CD14-positive monocyte (primary cell): ENCODE results near the gene PTK7. TPM values are rescaled to one million over a fixed set of nuclear protein-coding genes. Genes with fewer than 3 reads are reported as not detected.

Experiments used
- DNase-seq, 3 donors: peaks; one replicate each; pipeline ENCODE4 v3.0.0-alpha.2; 2011 to 2022
- H2AFZ ChIP-seq: 2 replicates; pipeline ENCODE4 v1.6.0; 2012; ENCODE audit warnings: mild to moderate bottlenecking, low read depth, low read length, inconsistent platforms; ENCODE audit not compliant: insufficient read depth, poor library complexity, severe bottlenecking
- H3K27ac ChIP-seq, 2 donors: 1 replicate in 1 of 2; 2 replicates in 1 of 2; pipeline ENCODE4 v1.5.1; 2012 to 2013; ENCODE audit warnings: low read length in 2 of 2, control low read depth in 1 of 2, inconsistent platforms in 1 of 2, low read depth in 1 of 2, mild to moderate bottlenecking in 1 of 2
- H3K27me3 ChIP-seq, 2 donors: one replicate each; pipeline versions ENCODE4 v1.6.0 to v1.6.1; 2011 to 2013; ENCODE audit warnings: low read length in 2 of 2; ENCODE audit not compliant: control insufficient read depth in 2 of 2, insufficient read depth in 2 of 2
- H3K36me3 ChIP-seq, 2 donors: replicated peaks in 1 of 2; 1 replicate in 1 of 2; 2 replicates in 1 of 2; pipeline versions ENCODE4 v1.5.1 to v1.6.1; 2012 to 2013; ENCODE audit warnings: low read length in 2 of 2, control low read depth in 1 of 2, inconsistent platforms in 1 of 2, mild to moderate bottlenecking in 1 of 2; ENCODE audit not compliant: insufficient read depth in 2 of 2, control insufficient read depth in 1 of 2
- H3K4me1 ChIP-seq, 2 donors: 1 replicate in 1 of 2; 2 replicates in 1 of 2; pipeline versions ENCODE4 v1.5.1 to v1.6.1; 2012 to 2013; ENCODE audit warnings: low read length in 2 of 2, control low read depth in 1 of 2, inconsistent platforms in 1 of 2, mild to moderate bottlenecking in 1 of 2, moderate library complexity in 1 of 2; ENCODE audit not compliant: insufficient read depth in 2 of 2, control insufficient read depth in 1 of 2
- H3K4me2 ChIP-seq: replicated peaks from 2 replicates; pipeline ENCODE3; 2012; ENCODE audit warnings: low read length, moderate library complexity, mild to moderate bottlenecking; ENCODE audit not compliant: poor library complexity, severe bottlenecking; ENCODE audit errors: extremely low read depth
- H3K4me3 ChIP-seq, 3 experiments: fragments of 200-600 bp in 1 of 3; sonication (generic) in 1 of 3; replicated peaks in 1 of 3; 1 replicate in 2 of 3; 2 replicates in 1 of 3; pipeline ENCODE4 v1.5.1; 2011 to 2013; ENCODE audit warnings: low read length in 3 of 3, mild to moderate bottlenecking in 3 of 3, control low read depth in 2 of 3, low read depth in 2 of 3, inconsistent platforms in 1 of 3, moderate library complexity in 1 of 3
- H3K79me2 ChIP-seq: 2 replicates; pipeline ENCODE4 v1.6.0; 2012; ENCODE audit warnings: mild to moderate bottlenecking, control low read depth, inconsistent platforms, low read length, moderate library complexity; ENCODE audit not compliant: insufficient read depth
- H3K9ac ChIP-seq: 2 replicates; pipeline ENCODE4 v1.6.0; 2017; ENCODE audit warnings: low read length, mild to moderate bottlenecking; ENCODE audit not compliant: insufficient read depth, poor library complexity, severe bottlenecking
- H3K9me3 ChIP-seq, 2 donors: replicated peaks in 1 of 2; 1 replicate in 1 of 2; 2 replicates in 1 of 2; pipeline versions ENCODE4 v1.5.1 to v1.6.1; 2012 to 2013; ENCODE audit warnings: low read length in 2 of 2, control low read depth in 1 of 2; ENCODE audit not compliant: control insufficient read depth in 1 of 2, insufficient read depth in 1 of 2
- H4K20me1 ChIP-seq: 2 replicates; pipeline ENCODE4 v1.6.0; 2012; ENCODE audit warnings: mild to moderate bottlenecking, low read length, control low read depth, moderate library complexity; ENCODE audit not compliant: insufficient read depth
- H3K27ac Mint-ChIP-seq, 7 donors: one replicate each; pipeline ENCODE4 v1.8.0; 2020; ENCODE audit warnings: mild to moderate bottlenecking in 7 of 7, mixed read lengths in 7 of 7, moderate library complexity in 6 of 7, inconsistent platforms in 2 of 7
- H3K27me3 Mint-ChIP-seq, 3 donors: one replicate each; pipeline ENCODE4 v1.8.0; 2021 to 2022; ENCODE audit warnings: low read depth in 3 of 3, mild to moderate bottlenecking in 3 of 3, mixed read lengths in 3 of 3, moderate library complexity in 3 of 3, inconsistent platforms in 1 of 3
- H3K36me3 Mint-ChIP-seq, 2 donors: one replicate each; pipeline ENCODE4 v1.8.0; 2020; ENCODE audit warnings: mixed read lengths in 2 of 2, inconsistent platforms in 1 of 2, mild to moderate bottlenecking in 1 of 2
- H3K4me1 Mint-ChIP-seq: one replicate; pipeline ENCODE4 v1.8.0; 2020; ENCODE audit warnings: mild to moderate bottlenecking, mixed read lengths
- H3K4me3 Mint-ChIP-seq, 2 donors: one replicate each; pipeline ENCODE4 v1.8.0; 2020; ENCODE audit warnings: mild to moderate bottlenecking in 2 of 2, mixed read lengths in 2 of 2, moderate library complexity in 1 of 2
- H3K9me3 Mint-ChIP-seq, 7 donors: one replicate each; pipeline ENCODE4 v1.8.0; 2020 to 2022; ENCODE audit warnings: mixed read lengths in 7 of 7, mild to moderate bottlenecking in 6 of 7, moderate library complexity in 6 of 7, inconsistent platforms in 2 of 7
- CTCF ChIP-seq: fragments of 200-600 bp; IDR thresholded peaks from one replicate; pipeline ENCODE4 v1.8.0; 2022; ENCODE audit warnings: antibody characterized with exemption, mild to moderate bottlenecking
- WGBS: methylation state at CpG from one replicate; pipeline ENCODE4 v1.1.5; 2013; ENCODE audit warnings: missing lambda C conversion rate; ENCODE audit not compliant: insufficient coverage; 5-methylcytosine and 5-hydroxymethylcytosine counted together
- intact Hi-C, 2 donors: fragments of 100-400 bp; cut with micrococcal nuclease; formaldehyde crosslinking; loops; one replicate each; pipeline versions ENCODE4 v1.15.0 to v1.15.1; 2023
- polyA plus RNA-seq, 3 donors: library from polyadenylated mRNA; depleted of rRNA in 1 of 3; unstranded in 2 of 3; stranded (reverse) in 1 of 3; fragments of 300-500 nt in 2 of 3; fragments of >200 nt in 1 of 3; fragmentation: Illumina TruSeq in 2 of 3; gene quantifications; 1 replicate in 2 of 3; 2 replicates in 1 of 3; pipeline ENCODE4 v1.2.3, GENCODE V29; 2012 to 2021

Gene PTK7
- polyA plus RNA-seq, 3 donors, result 0.19 TPM; not detected in 2

- Mint-ChIP-seq H3K4me1 (peaks cover 15% of the 10 kb centered on the region), H3K9me3 (peaks cover 0 to 3% (median 0%) of the 10 kb centered on the region in 7 donors), H3K4me3 (peak overlapping the region; percentile 72 to 91), H3K27ac (no peak overlapping the region), H3K36me3 (peaks cover 10 to 11% of the 10 kb centered on the region in 2 donors), H3K27me3 (peaks cover 24 to 32% (median 32%) of the 10 kb centered on the region in 3 donors)
- no peaks in the 10 kb centered on the region for H3K9me3 ChIP-seq
- no peak for DNase-seq
- H2AFZ ChIP-seq, result peak overlapping the region; percentile 79
- no peak overlapping the region for H3K27ac ChIP-seq
- H3K36me3 ChIP-seq, result no peaks in the 10 kb centered on the region
- TF ChIP-seq CTCF, result no peak
- peaks cover 13 to 17% of the 10 kb centered on the region in 2 donors for H3K4me1 ChIP-seq
- no peaks in the 10 kb centered on the region for H3K79me2 ChIP-seq
- H3K9ac ChIP-seq, result no peak overlapping the region
- peak overlapping the region in 2 of 3 experiments; percentile 29 to 77 for H3K4me3 ChIP-seq
- no peaks in the 10 kb centered on the region for H4K20me1 ChIP-seq
- peaks cover 2 to 18% of the 10 kb centered on the region in 2 donors for H3K27me3 ChIP-seq
- H3K4me2 ChIP-seq, result peak overlapping the region; percentile 92
- intact Hi-C loops, result no loop called here
- 39% methylated on average over 5 of the region's 8 CpGs for WGBS
Observed at GRCh38 chr6:43077333-43077809, 1.3 kb downstream of the PTK7 start.

GRCh38 chr6:43077981-43078511 is 1.9 kb downstream of the PTK7 start:
- H3K79me2 ChIP-seq, result no peaks in the 10 kb centered on the region
- H2AFZ ChIP-seq, result no peak overlapping the region
- H3K4me1 ChIP-seq, result peaks cover 13 to 17% of the 10 kb centered on the region in 2 donors
- no peak overlapping the region for H3K27ac Mint-ChIP-seq
- peaks cover 15% of the 10 kb centered on the region for H3K4me1 Mint-ChIP-seq
- peak overlapping the region in 1 of 2 donors; percentile 91 for H3K4me3 Mint-ChIP-seq
- whole genome bisulfite sequencing, result 97% methylated on average over 6 of the region's 6 CpGs
- no peak for DNase-seq
- peaks cover 0 to 3% (median 0%) of the 10 kb centered on the region in 7 donors for H3K9me3 Mint-ChIP-seq
- no peak overlapping the region for H3K27ac ChIP-seq
- peaks cover 2 to 18% of the 10 kb centered on the region in 2 donors for H3K27me3 ChIP-seq
- H3K36me3 Mint-ChIP-seq, result peaks cover 4 to 5% of the 10 kb centered on the region in 2 donors
- H3K4me2 ChIP-seq, result no peak overlapping the region
- H3K9me3 ChIP-seq, result no peaks in the 10 kb centered on the region
- no peak for TF ChIP-seq CTCF
- H3K36me3 ChIP-seq, result no peaks in the 10 kb centered on the region
- H3K27me3 Mint-ChIP-seq, result peaks cover 24 to 32% (median 32%) of the 10 kb centered on the region in 3 donors
- intact Hi-C loops, result no loop called here
- no peak overlapping the region for H3K9ac ChIP-seq
- H3K4me3 ChIP-seq, result no peak overlapping the region
- no peaks in the 10 kb centered on the region for H4K20me1 ChIP-seq
